Measurements from ENCODE around the gene LZTR1. TPM values are rescaled to one million over a fixed set of nuclear protein-coding genes. Genes with fewer than 3 reads are reported as not detected.

LZTR1 gene
- total RNA-seq, 3 donors from 2014 or later = 37.6 to 59.0 (median 46.2) TPM

GRCh38 chr22:20975541-20976290, 6.4 kb upstream of the LZTR1 start:
- intact Hi-C loops (cut with DNase I; ENCODE audit: low total_unique reads) = no loop called here
- Histone ChIP-seq H3K9me3 (no peaks in the 10 kb centered on the region), H3K4me1 (peaks cover 4 to 6% of the 10 kb centered on the region in 2 donors), H3K36me3 (no peaks in the 10 kb centered on the region), H3K27ac (no peak overlapping the region), H3K4me3 (no peak overlapping the region), H3K27me3 (no peaks in the 10 kb centered on the region)
- TF ChIP-seq POLR2AphosphoS5 (IDR thresholded peaks at IDR 0.05) = no peak
- no peak for TF ChIP-seq POLR2A (IDR thresholded peaks at IDR 0.05)
- no peak for TF ChIP-seq CTCF (IDR thresholded peaks at IDR 0.05)
- no peak for DNase-seq (ENCODE audit: low spot score in 2 of 2)

- Histone ChIP-seq H3K27ac (no peak overlapping the region), H3K4me3 (no peak overlapping the region), H3K4me1 (peaks cover 4 to 12% of the 10 kb centered on the region in 2 donors), H3K9me3 (no peaks in the 10 kb centered on the region), H3K36me3 (no peaks in the 10 kb centered on the region), H3K27me3 (no peaks in the 10 kb centered on the region)
- no peak for DNase-seq (ENCODE audit: low spot score in 2 of 2)
- TF ChIP-seq CTCF (IDR thresholded peaks at IDR 0.05) (no peak), POLR2A (IDR thresholded peaks at IDR 0.05) (no peak), POLR2AphosphoS5 (IDR thresholded peaks at IDR 0.05) (no peak)
- intact Hi-C loops (cut with DNase I; ENCODE audit: low total_unique reads) = no loop called here
Measured at GRCh38 chr22:20976291-20976877, 5.7 kb upstream of the LZTR1 start.

GRCh38 chr22:20977019-20977418, 5.1 kb upstream of the LZTR1 start:
- intact Hi-C loops (cut with DNase I; ENCODE audit: low total_unique reads) = no loop called here
- TF ChIP-seq POLR2AphosphoS5 (IDR thresholded peaks at IDR 0.05) (no peak), POLR2A (IDR thresholded peaks at IDR 0.05) (no peak), CTCF (IDR thresholded peaks at IDR 0.05) (no peak)
- Histone ChIP-seq H3K27ac (no peak overlapping the region), H3K4me3 (no peak overlapping the region), H3K27me3 (no peaks in the 10 kb centered on the region), H3K4me1 (peaks cover 4 to 12% of the 10 kb centered on the region in 2 donors), H3K36me3 (no peaks in the 10 kb centered on the region), H3K9me3 (no peaks in the 10 kb centered on the region)
- no peak for DNase-seq (ENCODE audit: low spot score in 2 of 2)

- Histone ChIP-seq H3K27me3 (no peaks in the 10 kb centered on the region), H3K9me3 (no peaks in the 10 kb centered on the region), H3K4me3 (no peak overlapping the region), H3K27ac (no peak overlapping the region), H3K4me1 (peaks cover 4 to 13% of the 10 kb centered on the region in 2 donors), H3K36me3 (no peaks in the 10 kb centered on the region)
- intact Hi-C loops (cut with DNase I; ENCODE audit: low total_unique reads) = no loop called here
- no peak for DNase-seq (ENCODE audit: low spot score in 2 of 2)
- TF ChIP-seq CTCF (IDR thresholded peaks at IDR 0.05) (no peak), POLR2A (IDR thresholded peaks at IDR 0.05) (no peak), POLR2AphosphoS5 (IDR thresholded peaks at IDR 0.05) (no peak)
Measured at GRCh38 chr22:20977516-20978170, 4.5 kb upstream of the LZTR1 start.

- Histone ChIP-seq H3K27me3 (no peaks in the 10 kb centered on the region), H3K4me1 (peaks cover 4 to 20% of the 10 kb centered on the region in 2 donors), H3K9me3 (no peaks in the 10 kb centered on the region), H3K36me3 (no peaks in the 10 kb centered on the region), H3K27ac (no peak overlapping the region), H3K4me3 (no peak overlapping the region)
- intact Hi-C loops (cut with DNase I; ENCODE audit: low total_unique reads) = no loop called here
- TF ChIP-seq POLR2A (IDR thresholded peaks at IDR 0.05) (no peak), POLR2AphosphoS5 (IDR thresholded peaks at IDR 0.05) (no peak), CTCF (IDR thresholded peaks at IDR 0.05) (no peak)
- no peak for DNase-seq (ENCODE audit: low spot score in 2 of 2)
Measured at GRCh38 chr22:20978419-20978818, 3.7 kb upstream of the LZTR1 start.
